GM15510 (cell line): ENCODE data around the gene SUN1.

Experiments
- POLR2A ChIP-seq: IDR thresholded peaks from 3 replicates; pipeline ENCODE4 v1.6.1; 2011; ENCODE audit warnings: borderline replicate concordance; ENCODE audit not compliant: insufficient read length; ENCODE audit errors: extremely low read depth

Gene SUN1

DNA sequence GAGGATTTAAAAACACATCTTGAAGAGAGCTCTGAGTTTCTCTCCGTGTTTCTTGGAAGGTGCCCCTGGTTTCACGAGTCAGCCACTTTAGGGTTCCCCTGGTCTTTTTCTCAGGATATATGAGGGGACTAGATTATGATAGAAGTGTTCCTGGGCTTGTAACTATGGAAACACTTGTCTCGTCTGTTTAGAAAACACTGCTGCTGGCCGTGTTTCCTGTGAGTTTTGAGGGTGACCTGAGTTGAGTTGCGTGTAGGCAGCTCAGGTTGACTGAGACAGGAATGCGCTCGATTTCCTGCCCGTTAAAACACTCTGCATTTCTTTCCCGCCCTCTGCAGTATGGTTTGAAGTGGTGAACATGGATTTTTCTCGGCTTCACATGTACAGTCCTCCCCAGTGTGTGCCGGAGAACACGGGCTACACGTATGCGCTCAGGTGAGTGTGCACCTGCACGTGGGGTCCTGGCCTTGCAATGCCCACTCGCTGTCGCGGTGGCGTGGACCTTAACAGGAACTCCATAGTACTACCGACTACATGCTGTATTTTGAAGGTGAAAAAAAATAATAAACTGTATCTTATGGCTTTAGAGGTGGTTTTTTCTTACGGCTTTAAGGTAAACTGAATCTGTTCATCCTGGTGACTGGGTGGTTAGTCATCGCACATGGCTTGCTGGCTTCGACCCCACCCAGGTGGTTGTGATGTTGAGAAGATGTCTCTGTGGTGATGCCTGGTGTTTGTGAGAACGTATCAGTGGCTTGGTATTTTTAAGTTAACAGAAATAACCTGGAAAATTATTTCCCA is at the start of gene SUN1:
Gene SUN1 (plus strand): TSS at position 310 of the 801 bp plus-strand sequence. CDS start 49 bp downstream, at position 359.
- no peak for TF ChIP-seq POLR2A

- TF ChIP-seq POLR2A, result no peak
Measured at GRCh38 chr7:782718-783449, 49.4 kb upstream of the SUN1 start.

DNA sequence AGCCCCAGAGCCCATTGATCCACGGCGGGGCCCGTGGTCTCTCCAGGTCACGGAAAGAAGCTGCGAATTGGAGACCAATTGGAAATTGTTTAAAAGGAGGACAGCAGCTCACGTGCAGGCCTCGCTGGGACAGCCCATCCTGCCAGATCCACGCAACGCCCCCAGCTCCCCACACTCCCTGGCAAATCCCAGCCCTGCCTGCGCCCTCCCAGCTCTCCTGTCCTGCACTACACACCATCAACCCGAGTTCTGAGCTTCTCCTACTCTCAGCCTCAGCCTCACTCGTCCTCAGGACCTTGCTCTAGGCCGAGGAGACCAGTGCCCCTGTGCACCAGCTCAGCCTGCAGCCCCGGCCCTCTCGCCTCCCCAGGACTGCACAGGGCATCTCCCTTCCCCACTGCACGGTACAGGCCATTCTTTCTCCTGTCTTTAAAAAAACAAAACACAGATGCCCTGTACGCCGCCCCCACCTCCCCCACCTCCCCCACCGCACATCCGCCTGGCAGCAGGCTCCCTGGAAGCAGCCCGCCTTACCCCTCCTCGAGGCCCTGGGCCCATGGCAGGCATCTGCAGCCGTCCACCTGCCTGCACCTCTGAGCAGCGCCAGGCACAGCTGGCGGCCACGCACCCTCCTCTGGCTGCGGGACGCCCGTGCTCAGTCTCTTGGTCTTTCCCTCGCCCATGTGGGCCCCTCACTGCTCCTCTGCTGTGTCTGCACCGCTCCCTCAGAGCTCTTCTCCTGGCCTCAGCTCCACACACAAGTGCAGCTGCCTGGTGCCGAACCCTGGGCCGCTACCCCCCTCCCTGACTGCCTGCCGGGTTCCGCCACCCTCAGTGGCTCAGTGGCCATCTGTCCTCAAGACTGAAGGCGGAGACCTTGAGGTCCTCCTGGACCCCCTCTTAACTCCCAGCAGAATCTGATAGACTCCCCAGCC is 48.5 kb upstream of the SUN1 start:
- TF ChIP-seq POLR2A, result no peak

DNA sequence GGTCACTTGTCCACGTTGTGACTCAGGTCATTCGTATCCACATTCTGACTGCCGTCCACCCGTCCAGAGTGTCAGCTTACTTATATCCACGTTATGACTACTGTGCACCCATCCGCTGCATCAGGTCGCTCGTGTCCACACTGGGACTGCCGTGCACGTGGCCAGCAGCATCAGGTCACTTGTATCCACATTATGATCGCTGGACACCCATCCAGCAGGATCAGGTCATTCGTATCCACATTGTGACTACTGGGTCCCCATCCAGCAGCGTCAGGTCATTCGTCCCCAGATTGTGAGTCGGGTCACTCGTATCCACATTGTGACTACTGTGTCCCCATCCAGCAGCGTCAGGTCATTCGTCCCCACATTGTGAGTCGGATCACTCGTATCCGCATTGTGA is 47.3 kb upstream of the SUN1 start:
- no peak for TF ChIP-seq POLR2A

- TF ChIP-seq POLR2A, result no peak
Measured at GRCh38 chr7:785416-785815, 46.9 kb upstream of the SUN1 start.

GRCh38 chr7:786472-787255 is 45.6 kb upstream of the SUN1 start:
- TF ChIP-seq POLR2A, result no peak

DNA sequence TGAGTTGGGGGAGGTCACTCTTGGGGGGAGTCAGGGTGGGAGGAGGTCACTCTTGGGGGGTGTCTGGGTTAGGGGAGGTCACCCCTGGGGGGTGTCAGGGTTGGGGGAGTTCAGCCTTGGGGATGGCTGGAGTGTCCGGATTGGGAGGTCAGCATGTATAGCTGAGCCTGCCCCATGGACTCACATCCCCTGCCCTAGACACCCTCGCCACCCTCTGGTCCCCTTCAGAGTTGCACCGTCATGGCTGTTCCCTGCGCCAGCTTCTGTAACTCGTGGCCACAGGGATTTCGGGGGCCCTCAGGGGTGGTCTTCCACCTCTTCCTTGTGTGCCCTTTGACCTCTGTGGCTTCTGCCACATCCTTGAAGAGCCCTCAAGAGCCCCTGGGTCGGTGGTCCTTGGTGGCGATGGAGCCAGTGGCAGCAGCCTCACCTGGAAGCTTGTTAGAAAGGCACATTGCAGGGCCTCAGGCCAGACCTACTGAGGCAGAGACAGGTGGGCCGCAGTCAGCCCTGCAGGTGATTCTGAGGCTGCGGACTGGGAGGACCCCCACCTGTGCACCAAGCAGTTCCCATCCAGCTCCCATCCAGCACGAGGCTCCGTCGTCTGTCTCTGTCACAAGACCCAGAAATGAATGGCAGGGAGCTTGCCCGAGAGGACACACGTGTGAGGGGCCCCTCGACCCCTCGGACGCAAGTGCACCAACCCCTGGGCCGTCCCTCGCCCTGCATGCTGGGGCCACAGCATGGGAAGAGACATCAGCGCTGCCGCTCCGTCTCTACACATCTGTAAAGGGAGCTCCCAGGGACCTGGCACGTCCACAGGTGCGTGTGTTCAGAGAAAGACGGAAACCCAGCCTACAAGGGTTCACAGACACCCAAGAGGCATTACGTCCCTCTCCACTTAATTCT is 44.7 kb upstream of the SUN1 start:
- TF ChIP-seq POLR2A, result no peak

DNA sequence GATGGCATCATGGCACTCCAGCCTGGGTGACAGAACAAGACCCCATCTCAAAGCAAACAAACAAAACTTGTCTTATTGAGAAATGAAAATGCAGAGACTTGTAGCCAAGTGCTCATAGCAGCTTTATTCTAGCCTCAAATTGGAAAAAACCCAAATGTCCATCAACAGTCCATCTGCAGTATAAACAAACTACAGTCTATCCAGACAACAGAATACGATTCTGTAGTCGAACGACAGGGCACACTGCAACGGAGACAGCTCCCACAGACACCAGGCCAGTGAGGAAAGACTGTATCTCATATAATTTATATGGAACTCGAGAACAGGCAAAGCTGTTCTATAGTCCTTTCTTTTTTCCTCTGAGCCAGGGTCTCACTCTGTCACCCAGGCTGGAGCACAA is 40.8 kb upstream of the SUN1 start:
- no peak for TF ChIP-seq POLR2A

DNA sequence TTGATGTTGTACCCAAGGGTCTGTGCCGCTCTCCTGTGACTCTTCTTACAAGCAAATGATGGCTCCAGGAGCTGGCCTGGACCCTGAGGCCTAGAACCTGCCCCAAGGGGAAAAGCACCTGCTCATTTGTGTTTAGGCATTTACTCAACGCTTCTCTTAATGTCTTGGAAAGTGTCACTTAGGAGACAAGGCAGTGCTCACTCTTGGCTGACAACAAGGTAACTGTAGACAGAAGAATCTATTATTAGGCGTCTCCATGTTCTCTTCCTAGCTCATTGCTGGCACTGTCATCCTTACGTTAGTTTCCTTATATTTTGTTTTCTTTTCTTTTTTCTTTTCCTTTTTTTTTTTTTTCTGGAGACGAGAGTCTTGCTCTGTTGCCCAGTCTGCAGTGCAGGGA is 38.1 kb upstream of the SUN1 start:
- TF ChIP-seq POLR2A, result no peak

GRCh38 chr7:794671-795329 is 37.5 kb upstream of the SUN1 start:
- TF ChIP-seq POLR2A, result no peak

DNA sequence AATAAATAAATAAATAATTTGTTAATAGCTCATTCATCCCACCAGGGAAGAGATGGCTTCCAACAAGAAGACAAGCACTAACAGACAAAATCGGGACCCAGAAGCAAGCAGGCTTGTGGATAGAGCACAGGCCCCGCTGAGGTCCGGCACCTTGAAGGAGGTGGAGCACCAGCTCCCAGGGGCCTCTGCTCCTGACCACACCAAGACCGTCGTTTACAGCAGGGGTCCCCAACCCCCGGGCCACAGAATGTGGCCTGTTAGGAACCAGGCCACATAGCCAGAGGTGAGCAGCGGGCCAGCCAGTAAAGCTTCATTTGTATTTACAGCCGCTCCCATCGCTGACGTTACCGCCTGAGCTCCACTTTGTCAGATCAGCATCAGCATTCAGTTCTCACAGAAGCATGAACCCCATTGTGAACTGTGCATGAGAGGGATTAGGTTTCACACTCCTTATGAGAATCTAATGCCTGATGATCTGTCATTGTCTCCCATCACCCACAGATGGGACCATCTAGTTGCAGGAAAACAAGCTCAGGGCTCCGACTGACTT is 33.3 kb upstream of the SUN1 start:
- no peak for TF ChIP-seq POLR2A

DNA sequence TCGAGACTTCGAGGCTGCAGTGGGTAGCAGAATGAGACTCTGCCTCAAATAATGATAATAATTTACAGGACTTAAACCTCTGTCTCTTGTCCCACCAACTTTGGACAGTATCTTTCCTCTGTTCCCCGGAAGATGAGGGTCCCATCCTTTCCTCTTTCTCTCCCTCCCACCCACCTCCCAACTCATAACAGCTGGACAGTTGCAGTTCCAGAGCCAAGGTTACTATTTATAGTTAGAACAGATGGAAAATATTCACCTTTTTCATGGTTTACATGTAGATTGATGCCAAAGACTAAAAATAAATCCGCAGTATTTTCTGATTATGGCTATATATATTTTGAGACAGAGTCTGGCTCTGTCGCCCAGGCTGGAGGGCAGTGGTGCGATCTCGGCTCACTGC is 31.6 kb upstream of the SUN1 start:
- TF ChIP-seq POLR2A, result no peak

- TF ChIP-seq POLR2A, result no peak
Measured at GRCh38 chr7:801940-802381, 30.3 kb upstream of the SUN1 start.
